HG03354 (cell line): ENCODE results near the gene TRMT61B.

Experiments
- ATAC-seq: cut with Tn5 transposase; IDR thresholded peaks from one replicate; pipeline ENCODE4 v1.9.1; 2021; ENCODE audit warnings: mild to moderate bottlenecking; ENCODE audit not compliant: unreplicated experiment, poor library complexity, severe bottlenecking

Gene TRMT61B

DNA sequence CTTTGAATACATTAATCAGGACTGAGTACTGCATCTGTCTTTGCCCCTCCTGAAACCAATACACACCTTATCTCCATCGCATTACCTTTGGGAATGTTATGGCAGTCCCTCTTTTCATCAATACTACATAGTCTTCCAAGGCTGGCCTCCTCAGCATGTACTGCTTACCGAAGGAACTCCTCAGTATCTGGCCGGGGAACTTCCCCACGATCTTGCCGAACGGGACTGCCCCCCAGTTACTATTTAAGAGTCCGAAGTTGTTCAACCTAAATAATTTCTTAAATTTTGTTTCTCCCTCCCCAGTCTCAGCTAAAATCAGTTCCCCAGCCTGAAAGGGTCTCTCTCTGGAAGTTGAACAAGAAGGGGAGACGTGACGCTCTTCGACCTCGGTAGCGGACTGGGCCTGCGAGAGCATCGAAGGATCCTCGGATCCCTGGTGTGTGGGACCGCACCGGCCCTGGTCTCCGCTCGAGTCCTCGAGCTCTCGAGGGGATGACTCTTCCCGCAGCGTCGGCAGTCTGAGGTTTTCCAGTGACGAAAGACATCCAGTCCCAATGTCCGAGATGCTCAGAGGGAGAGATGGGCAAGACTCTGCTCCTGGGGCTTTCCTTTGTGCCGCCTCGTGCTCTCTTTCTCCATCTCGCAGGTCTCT is 489 bp downstream of the TRMT61B start:
- peak; percentile 34 for ATAC-seq

DNA sequence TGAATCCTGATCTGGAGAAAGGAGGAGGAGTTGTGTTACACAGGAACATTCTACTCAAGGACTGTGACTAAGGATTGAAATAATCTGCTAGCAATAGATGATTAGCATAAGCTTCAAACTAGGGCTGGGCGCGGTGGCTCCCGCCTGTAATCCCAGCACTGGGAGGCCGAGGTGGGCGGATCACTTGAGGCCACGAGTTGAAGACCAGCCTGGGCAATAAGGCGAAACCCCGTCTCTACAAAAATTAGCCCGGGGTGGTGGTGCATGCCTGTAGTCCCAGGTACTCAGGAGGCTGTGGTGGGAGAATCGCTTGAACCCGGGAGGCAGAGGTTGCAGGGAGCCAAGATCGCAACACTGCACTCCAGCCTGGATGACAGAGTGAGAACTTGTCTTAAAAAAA is 1.5 kb downstream of the TRMT61B start:
- no peak for ATAC-seq

DNA sequence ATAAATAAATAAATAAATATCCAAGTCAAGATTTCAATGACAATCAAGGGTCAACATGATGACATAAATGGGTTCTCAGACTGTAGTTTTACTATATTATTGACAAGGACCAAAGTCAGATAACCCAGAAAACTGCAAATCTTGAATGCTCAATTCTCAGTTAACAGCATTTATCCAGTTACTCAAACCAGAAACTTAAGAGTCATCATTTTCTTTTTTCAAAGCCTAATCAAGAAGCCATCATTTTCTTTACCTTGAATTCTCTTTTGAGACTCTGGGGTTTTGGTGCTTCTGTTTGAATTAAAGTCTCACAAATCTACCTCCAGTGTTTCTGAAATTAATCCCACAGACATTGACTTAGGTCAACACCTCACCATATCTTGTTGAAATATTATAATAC is 14.1 kb downstream of the TRMT61B start:
- no peak for ATAC-seq

DNA sequence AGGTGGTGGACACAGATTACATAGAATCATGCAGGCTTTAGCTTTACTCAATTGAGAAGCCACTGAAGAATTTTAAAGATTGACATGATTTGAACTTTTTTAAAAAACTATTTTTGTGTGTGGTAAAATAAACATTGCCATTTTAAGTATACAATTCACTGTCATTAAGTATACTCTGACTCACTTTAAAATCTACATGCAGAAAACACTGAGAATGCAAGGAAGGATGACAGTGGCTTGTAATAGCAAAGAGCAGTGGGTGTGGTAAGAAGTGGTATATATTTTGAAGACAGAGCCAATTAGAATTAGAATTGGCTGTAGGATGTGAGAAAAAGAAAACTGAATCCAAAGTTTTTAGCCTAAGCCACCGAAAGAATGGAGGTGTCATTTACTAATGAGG is 14.9 kb downstream of the TRMT61B start:
- no peak for ATAC-seq

DNA sequence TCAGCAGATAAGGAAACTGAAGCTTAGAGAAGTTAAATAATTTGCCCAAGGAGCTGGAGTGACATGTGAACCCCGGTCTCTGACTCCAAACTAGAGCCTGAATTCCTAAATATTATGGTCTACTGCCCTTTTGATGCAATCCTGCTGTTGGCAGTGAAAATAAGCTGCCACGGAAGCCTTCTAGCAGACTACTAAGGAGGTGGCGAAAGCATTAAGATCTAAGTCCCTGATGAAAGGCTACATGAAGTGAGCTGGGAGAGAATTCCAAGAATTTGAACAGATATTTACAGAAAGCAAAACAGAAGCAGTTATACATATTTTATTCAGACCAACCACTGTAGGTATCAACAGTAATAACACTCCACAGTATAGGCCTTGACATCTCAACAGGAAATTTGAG is 28.1 kb downstream of the TRMT61B start:
- no peak for ATAC-seq

DNA sequence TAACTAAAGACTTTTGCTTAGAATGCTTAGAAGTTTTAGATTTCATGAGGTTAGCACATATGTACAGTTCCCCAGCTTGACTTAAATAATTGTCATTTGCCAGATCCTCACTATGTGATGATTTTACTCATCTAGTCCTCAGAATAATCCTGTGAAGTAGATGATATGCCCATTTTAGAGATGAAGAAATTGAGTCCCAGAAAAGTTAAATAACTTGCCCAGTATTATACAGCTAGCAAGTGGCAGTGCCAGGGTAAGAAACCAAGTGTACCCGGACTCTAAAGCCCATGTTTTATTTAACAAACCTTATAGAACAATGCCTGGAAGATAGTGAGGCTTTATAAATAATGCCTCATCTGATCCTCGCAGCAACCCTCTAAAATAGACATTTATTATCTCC is 31.1 kb downstream of the TRMT61B start:
- ATAC-seq = no peak

DNA sequence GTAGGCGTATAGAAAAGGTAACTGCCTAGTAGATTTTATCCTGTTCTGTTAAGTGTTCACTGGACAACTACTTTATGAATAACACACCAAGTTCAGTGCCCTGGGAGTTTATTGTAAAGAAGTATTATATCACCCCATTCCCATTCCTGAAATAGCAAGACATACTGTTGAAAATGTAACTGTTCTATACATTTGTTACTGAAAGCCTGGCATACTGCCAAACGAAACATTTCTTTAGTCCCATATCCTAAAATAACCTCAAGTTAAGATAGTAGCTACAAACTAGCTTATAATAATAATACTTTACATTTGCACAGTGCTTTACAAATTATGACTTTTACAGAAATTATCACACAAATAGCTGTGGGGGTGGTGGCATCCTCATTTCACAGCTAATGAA is 34.3 kb downstream of the TRMT61B start:
- no peak for ATAC-seq

DNA sequence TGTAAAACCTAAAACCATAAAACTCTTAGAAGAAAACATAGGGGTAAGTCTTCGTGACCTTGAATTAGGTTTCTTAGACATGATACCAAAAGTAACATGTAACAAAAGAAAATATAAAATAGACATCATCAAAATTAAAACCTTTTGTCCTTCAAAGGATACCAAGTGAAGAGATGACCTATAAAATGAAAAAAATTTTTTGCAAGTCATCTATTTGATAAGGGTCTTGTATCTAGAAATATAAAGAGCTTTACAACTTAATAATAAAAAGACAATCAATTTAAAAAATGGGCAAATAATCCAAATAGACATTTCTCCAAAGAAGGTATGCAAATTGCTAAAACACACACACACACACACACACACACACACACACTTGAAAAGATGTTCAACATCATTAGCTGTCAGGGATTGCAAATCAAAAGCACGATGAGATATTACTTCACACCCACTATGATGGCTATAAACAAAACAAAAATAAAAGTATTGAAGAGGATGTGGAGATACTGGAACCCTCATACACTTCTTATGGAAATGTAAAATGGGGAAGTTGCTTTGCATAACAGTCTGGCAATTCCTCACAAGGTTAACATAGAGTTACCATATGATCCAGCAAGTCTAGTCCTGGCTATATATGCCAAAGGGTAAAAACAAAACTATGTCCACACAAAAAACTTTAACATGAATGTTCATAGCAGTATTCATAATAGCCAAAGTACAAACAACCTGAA is 36.2 kb downstream of the TRMT61B start:
- ATAC-seq = no peak

DNA sequence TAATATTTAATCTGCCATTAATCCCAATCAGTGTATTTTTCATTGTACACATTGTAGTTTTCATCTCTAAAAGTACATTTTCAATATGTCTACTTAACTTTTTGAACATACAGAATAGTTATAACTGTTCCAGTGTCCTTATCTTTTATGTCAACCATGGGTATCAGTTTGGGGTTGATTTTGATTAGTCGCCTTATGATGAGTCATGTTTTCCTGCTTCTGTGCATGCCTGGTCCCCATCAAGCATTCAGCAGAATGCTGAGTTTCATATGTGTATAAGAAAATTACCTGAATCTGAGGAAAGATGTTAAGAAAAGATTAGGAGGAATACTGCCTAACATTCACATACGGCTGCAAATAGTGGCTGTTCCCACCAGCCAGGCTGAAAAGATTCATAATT is 41.7 kb downstream of the TRMT61B start:
- ATAC-seq = no peak

DNA sequence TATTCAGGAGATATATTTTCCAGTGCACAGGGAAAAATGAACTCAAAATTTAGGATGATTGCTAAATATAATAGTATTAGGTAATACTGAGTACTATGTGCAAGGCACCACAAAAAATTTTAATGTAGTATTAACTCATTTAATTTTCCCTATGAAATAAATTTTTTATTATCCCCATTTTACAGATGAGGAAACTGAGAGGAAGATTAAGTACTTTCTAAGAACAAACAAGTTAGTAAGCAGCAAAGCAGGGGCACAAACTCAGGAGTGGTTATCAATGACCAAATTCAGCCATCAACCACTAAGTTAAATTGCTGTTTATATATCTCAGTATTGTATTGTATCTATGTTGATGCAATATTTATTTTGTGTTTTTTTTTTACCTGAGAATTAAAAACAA is 45.2 kb downstream of the TRMT61B start:
- no peak for ATAC-seq

DNA sequence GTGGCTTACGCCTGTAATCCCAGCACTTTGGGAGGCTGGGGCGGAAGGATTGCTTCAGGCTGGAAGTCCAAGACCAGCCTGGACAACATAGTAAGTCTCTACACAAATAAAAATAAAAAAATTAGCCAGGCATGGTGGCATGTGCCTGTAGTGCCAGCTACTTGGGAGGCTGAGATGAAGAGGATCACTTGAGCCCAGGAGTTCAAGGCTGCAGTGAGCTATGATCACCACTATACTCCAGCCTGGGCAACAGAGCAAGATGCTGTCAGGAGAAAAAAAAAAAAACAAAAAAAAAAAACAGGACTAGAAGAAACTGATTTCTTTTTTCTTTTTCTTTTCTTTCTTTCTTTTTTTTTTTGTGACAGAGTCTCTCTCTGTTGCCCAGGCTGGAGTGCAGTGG is 45.9 kb downstream of the TRMT61B start:
- no peak for ATAC-seq

DNA sequence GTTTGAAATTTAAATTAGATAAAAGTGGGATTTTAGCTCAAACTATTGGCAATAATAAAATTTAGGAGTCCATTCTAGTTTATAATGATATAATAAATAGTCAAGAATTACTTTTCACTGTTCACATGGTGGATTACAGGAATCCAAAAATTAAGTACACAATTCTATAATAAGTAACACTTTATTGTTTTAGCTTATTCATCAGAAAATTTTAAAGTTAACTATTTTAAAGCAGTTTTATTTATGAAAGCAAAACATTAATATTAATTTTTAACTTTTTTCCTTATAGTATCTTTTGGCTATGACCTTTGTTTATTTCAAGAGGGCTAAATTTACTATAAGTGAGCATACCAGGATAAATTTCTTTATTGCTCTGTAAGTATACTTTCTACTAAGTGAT is 48.1 kb downstream of the TRMT61B start:
- ATAC-seq = no peak

DNA sequence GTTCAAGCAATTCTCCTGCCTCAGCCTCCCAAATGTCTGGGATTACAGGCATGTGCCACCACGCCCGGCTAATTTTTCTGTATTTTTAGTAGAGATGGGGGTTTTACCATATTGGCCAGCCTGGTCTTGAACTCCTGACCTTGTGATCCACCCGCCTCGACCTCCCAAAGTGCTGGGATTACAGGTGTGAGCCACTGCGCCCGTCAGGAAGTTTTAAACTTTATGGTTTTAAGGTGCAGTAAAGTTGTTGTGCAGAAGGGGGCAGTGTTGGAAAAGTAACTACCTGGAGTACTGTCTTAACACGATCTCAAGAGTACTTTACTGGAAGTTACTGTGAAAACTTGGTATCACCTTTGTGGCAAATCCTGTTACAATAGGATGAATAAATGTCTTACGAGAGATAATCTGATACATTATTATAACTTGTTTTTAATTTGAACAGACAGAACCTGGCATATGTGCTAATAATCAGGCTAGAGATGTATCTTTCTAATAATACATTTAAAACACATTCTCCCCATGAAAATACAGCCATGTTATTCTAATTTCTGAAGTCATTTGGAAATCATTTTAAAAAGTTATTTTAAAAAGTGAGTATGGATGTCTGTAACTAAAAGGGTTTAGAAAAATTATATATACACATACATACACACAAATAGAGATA is 48.7 kb downstream of the TRMT61B start:
- ATAC-seq = no peak

DNA sequence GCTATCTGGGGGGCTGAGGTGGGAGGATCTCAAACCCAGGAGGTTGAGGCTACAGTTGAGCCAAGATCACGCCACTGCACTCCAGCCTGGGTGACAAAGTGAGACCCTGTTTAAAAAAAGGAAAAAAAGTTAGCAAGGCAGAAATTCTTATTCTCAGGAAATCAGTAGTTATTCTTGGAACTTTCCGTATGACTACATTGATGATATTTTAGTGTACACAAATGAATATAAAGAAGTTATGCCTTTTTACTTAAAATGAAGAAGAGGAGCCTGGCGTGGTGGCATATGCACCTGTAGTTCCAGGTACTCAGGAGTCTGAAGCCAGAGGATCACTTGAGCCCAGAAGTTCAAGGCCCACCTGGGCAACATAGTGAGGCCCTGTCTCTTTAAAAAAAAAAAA is 52.1 kb downstream of the TRMT61B start:
- no peak for ATAC-seq

DNA sequence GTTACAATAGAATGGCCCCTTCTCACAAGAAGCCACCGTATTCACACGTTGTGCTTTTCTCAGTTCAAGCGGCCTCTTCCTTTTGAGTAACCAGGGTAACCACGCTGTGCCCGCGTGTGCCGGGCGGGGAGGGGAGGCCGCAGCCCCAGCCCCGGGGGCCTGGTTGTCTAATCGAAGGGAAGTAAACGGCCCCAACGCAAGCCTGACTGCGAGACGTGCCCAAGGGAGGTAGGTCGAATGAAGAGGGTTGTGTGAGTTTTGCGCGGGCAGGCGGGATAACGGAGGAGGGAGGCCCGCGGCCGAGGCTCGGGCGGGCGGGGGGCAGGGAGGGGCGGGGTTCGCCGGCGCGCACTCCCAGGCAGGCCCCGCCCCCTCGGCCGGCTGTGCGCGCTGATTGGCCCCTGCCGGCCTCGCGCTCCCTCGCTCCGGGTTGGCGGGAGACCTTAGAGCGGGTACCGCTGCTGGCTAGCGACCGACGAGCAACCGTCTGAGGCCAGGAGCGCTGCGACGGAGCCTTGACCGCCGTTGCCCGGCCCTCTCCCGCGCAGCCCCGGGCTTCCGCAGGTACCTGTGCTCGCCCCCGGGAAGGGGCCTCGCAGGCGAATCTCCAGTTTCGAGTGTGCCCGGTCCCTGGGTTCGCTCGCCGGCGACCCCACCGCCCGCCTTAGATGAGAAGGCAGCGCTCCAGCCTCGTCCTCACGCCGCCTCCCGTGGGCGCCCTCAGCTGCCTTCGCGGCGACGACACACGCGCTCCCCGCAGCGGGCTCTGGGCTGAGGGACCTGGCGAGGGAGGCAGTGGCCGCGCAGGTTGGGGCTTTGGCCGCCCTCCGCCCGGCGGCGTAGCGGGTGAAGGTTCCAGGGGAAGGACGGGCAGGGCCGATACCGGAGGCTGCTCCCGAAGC is 59.5 kb downstream of the TRMT61B start, which contains the start of gene SPDYA:
TSS of gene SPDYA (plus strand) at position 451 of the 902 bp plus-strand sequence. CDS start 5,181 bp downstream, outside the sequence.
- peak; percentile 85 for ATAC-seq

DNA sequence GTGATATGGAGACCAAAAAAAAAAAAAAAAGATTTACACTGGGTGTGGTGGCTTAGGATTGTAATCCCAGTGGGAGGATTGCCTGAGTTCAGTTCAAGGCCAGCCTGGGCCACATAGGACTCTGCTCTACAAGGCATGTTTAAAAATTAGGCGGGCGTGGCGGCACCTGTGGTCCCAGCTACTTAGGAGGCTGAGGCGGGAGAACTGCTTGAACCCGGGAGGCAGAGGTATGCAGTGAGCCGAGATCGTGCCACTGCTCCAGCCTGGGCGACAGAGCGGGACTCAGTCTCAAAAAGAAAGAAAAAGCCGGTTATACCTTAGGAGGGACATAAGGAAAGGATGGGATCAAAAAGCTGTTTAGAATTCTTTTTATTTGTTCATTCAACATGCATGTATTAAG is 60.2 kb downstream of the TRMT61B start:
- ATAC-seq = no peak

DNA sequence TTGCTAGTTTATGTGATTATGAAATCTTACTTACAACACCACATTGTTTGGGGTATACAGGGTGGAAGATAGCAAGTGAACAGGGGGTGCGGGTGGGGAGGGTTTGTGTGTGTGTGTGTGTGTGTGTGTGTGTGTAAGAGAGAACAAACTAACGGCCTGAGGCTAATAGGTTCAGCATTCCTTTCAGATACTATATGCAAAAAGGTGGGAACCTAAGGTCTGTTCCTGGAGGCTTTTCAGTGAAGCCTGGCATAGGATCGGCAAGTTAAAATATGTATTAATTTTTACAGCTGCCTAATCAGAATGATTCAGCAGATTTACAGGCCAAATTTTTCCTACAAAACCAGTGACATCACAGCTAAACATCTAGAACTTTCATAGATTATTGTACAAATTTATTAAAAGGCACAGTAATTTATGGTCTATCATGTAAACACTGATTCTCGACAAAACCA is 67.1 kb downstream of the TRMT61B start:
- ATAC-seq = no peak

DNA sequence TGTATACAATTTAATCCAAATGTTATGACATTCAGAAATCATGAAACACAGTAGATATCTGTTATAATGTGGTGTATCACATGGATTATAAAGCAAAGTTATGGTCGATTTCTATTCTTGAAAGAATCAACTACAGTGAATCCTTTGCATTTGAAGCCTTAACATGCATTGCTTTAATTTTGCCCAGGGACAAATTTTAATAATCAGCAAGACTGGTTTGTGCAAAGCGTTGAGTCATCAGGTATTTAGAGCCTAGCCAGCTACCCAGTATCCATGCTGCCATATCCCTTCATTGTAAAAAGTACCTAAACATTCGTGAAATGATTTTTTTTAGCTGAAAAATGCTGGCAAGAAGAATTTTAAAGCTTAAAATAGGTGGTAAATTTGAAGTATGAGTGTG is 68.4 kb downstream of the TRMT61B start:
- ATAC-seq = no peak
